ENCODE data around the gene NPR3. TPM values are rescaled to one million over a fixed set of nuclear protein-coding genes. Genes with fewer than 3 reads are reported as not detected.

The NPR3 gene, protein sequence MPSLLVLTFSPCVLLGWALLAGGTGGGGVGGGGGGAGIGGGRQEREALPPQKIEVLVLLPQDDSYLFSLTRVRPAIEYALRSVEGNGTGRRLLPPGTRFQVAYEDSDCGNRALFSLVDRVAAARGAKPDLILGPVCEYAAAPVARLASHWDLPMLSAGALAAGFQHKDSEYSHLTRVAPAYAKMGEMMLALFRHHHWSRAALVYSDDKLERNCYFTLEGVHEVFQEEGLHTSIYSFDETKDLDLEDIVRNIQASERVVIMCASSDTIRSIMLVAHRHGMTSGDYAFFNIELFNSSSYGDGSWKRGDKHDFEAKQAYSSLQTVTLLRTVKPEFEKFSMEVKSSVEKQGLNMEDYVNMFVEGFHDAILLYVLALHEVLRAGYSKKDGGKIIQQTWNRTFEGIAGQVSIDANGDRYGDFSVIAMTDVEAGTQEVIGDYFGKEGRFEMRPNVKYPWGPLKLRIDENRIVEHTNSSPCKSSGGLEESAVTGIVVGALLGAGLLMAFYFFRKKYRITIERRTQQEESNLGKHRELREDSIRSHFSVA
- 20.3 to 25.7 TPM (median 23.2 TPM) in 5 replicates for total RNA-seq (2022; extraction: Qiagen RNA extraction; ENCODE audit: low read depth)

DNA sequence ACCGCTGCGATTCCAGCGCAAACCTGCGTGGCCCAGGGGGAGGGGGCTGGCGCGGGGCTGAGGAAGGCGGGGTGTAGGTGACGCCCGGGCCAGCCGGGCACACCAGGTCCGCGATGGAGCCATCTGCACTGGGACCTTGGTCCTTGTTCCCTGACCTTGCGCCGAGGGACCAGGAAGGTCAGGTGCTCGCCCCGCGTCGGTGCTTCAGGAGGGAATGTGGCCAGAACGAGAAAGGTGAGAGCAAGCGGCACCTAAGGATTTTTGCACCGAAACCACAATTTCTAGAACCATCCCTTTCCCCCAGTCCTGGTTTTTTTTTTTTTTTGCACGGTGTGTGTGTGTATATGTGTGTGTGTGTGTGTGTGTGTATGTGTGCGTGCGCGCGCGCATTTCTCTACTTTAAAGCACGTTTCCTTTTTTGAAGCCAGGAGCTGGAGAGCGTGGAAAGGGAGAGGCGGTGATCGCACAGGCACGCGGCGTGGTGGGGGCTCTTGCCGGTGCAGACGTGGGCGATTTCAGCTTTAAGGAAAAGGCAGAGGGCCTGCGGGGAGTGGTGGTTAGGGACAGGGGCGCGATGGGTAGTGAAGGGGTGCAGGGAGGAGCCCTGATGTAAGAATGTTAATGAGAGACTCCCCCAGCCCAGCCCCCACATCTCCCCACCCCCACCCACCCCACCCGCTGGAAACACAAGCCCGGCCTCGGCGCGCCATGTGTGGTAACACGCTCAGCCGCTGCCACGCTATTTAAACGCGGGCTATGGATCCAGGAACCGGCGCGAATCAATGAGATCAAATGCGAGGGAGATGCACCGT lies at the start of gene NPR3:
Gene NPR3, plus strand, starts transcription at position 772 of the 812 bp plus-strand sequence. CDS start 456 bp downstream, outside the sequence.

Other genes with a start within 250 kb of the NPR3 start
- gene SUB1, start 125.8 kb upstream of the NPR3 start, total RNA-seq (2022; extraction: Qiagen RNA extraction; ENCODE audit: low read depth): 185 to 303 TPM (median 260 TPM) in 5 replicates